ENCODE results near the gene TRIM14. TPM values are rescaled to one million over a fixed set of nuclear protein-coding genes. Genes with fewer than 3 reads are reported as not detected.

Gene TRIM14
- total RNA-seq, 2 experiments from 2014 or later, result 23.5 to 23.6 TPM

GRCh38 chr9:98067184-98067583 is 51.8 kb downstream of the TRIM14 start:
- POLR2A ChIA-PET, result interaction anchor here (1.5 kb wide), 1 partner anchor 10 kb away, joined by 3 read pairs; the partner anchor contains the start of gene NANS
- H3K9me3 Mint-ChIP-seq, result no peaks in the 10 kb centered on the region
- Histone ChIP-seq H3K27ac (ENCODE audit: low read depth in 1 of 2, low read length in 2 of 2) (no peak overlapping the region), H3K36me3 (ENCODE audit: insufficient read depth, low read length) (peaks cover 27% of the 10 kb centered on the region), H3K9me3 (ENCODE audit: control insufficient read depth in 1 of 2, insufficient read depth in 1 of 2, low read length in 2 of 2) (no peaks in the 10 kb centered on the region), H3K27me3 (ENCODE audit: control insufficient read depth in 1 of 2, insufficient read depth in 2 of 2, low read length in 2 of 2) (no peaks in the 10 kb centered on the region), H3K4me1 (ENCODE audit: insufficient read depth, low read length) (no peaks in the 10 kb centered on the region), H3K4me3 (ENCODE audit: low read length) (no peak overlapping the region)
- H3K4me1 Mint-ChIP-seq (ENCODE audit: low read depth), result peaks cover 12% of the 10 kb centered on the region
- no peak for TF ChIP-seq CTCF (IDR thresholded peaks at IDR 0.05)
- no peak for DNase-seq
- no peak overlapping the region for H3K4me3 Mint-ChIP-seq
- CTCF ChIA-PET, result no interaction called here
- H3K27ac Mint-ChIP-seq, result no peak overlapping the region
- no peak for ATAC-seq (ENCODE audit: poor library complexity)
- H3K36me3 Mint-ChIP-seq (ENCODE audit: low read depth), result peaks cover 47% of the 10 kb centered on the region
- intact Hi-C loops (cut with DNase I, micrococcal nuclease), result no loop called here
- no peaks in the 10 kb centered on the region for H3K27me3 Mint-ChIP-seq

DNA sequence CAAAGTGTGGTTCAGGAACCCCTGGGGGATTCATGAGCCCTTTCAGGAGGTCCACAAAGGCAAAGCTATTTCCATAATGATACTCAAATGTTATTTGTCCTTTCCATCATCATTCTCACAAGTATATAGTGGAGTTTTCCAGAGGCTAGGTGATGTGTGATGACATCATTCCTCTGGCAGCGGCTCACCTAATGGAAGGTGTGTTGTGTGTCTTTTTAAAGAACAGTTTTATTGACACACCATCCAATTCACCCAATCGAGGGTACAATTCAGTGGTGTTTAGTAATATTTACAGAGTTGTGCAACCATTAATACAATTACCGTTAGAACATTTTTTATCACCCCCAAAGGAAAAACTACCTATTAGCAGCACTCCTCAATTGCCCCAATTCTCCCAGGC is 52.8 kb downstream of the TRIM14 start:
- CTCF ChIA-PET, result no interaction called here

GRCh38 chr9:98064623-98065392 is 54.2 kb downstream of the TRIM14 start:
- Mint-ChIP-seq H3K36me3 (ENCODE audit: low read depth) (peaks cover 57% of the 10 kb centered on the region), H3K27me3 (no peaks in the 10 kb centered on the region), H3K27ac (no peak overlapping the region), H3K9me3 (no peaks in the 10 kb centered on the region), H3K4me3 (no peak overlapping the region), H3K4me1 (ENCODE audit: low read depth) (peaks cover 7% of the 10 kb centered on the region)
- no peak for TF ChIP-seq CTCF (IDR thresholded peaks at IDR 0.05)
- no peak overlapping the region for H3K27ac ChIP-seq (ENCODE audit: low read depth in 1 of 2, low read length in 2 of 2)
- no peaks in the 10 kb centered on the region for H3K4me1 ChIP-seq (ENCODE audit: insufficient read depth, low read length)
- H3K9me3 ChIP-seq (ENCODE audit: control insufficient read depth in 1 of 2, insufficient read depth in 1 of 2, low read length in 2 of 2), result no peaks in the 10 kb centered on the region
- H3K27me3 ChIP-seq (ENCODE audit: control insufficient read depth in 1 of 2, insufficient read depth in 2 of 2, low read length in 2 of 2), result no peaks in the 10 kb centered on the region
- peaks cover 38% of the 10 kb centered on the region for H3K36me3 ChIP-seq (ENCODE audit: insufficient read depth, low read length)
- intact Hi-C loops (cut with DNase I, micrococcal nuclease), result no loop called here
- H3K4me3 ChIP-seq (ENCODE audit: low read length), result no peak overlapping the region
- ChIA-PET POLR2A (interaction anchor here (0.6 kb wide), 1 partner anchor 62 kb away, joined by 3 read pairs; no protein-coding TSS in a partner anchor), CTCF (interaction anchor here (0.6 kb wide), 1 partner anchor 1236 kb away, joined by 4 read pairs; no protein-coding TSS in a partner anchor)
- DNase-seq (no peak), ATAC-seq (ENCODE audit: poor library complexity) (no peak)

More for the DNA sequence above, 52.8 kb downstream of the TRIM14 start:
- peaks cover 33% of the 10 kb centered on the region for H3K36me3 ChIP-seq (ENCODE audit: insufficient read depth, low read length)
- DNase-seq, result no peak
- TF ChIP-seq CTCF (IDR thresholded peaks at IDR 0.05), result no peak
- ATAC-seq (ENCODE audit: poor library complexity), result no peak
- POLR2A ChIA-PET, result interaction anchor here (1.5 kb wide), 1 partner anchor 9 kb away, joined by 3 read pairs; the partner anchor contains the start of gene NANS
- H3K27me3 Mint-ChIP-seq, result no peaks in the 10 kb centered on the region
- peaks cover 9% of the 10 kb centered on the region for H3K4me1 Mint-ChIP-seq (ENCODE audit: low read depth)
- no peaks in the 10 kb centered on the region for H3K9me3 ChIP-seq (ENCODE audit: control insufficient read depth in 1 of 2, insufficient read depth in 1 of 2, low read length in 2 of 2)
- H3K4me3 ChIP-seq (ENCODE audit: low read length), result no peak overlapping the region
- H3K27ac ChIP-seq (ENCODE audit: low read depth in 1 of 2, low read length in 2 of 2), result no peak overlapping the region
- H3K36me3 Mint-ChIP-seq (ENCODE audit: low read depth), result peaks cover 48% of the 10 kb centered on the region
- H3K9me3 Mint-ChIP-seq, result no peaks in the 10 kb centered on the region
- no peaks in the 10 kb centered on the region for H3K4me1 ChIP-seq (ENCODE audit: insufficient read depth, low read length)
- H3K4me3 Mint-ChIP-seq, result no peak overlapping the region
- intact Hi-C loops (cut with DNase I, micrococcal nuclease), result no loop called here
- H3K27me3 ChIP-seq (ENCODE audit: control insufficient read depth in 1 of 2, insufficient read depth in 2 of 2, low read length in 2 of 2), result no peaks in the 10 kb centered on the region
- H3K27ac Mint-ChIP-seq, result no peak overlapping the region

All from CD4-positive, alpha-beta T cell (primary cell).